Muscle layer of duodenum (tissue), 2 donors: ENCODE measurements around the gene NXPE3.

Experiments used
- H3K27ac ChIP-seq: one replicate; pipeline ENCODE4 v1.7.0; 2013; ENCODE audit warnings: mild to moderate bottlenecking, low read length
- H3K27me3 ChIP-seq: one replicate; pipeline ENCODE4 v1.7.0; 2013; ENCODE audit warnings: low read depth, mild to moderate bottlenecking, control low read depth, low read length
- H3K36me3 ChIP-seq, 2 donors: one replicate each; pipeline ENCODE4 v1.7.0; 2013; ENCODE audit warnings: low read length in 2 of 2, control low read depth in 1 of 2, mild to moderate bottlenecking in 1 of 2; ENCODE audit not compliant: insufficient read depth in 2 of 2, control insufficient read depth in 1 of 2
- H3K4me1 ChIP-seq, 2 donors: one replicate each; pipeline ENCODE4 v1.7.0; 2013; ENCODE audit warnings: low read length in 2 of 2, mild to moderate bottlenecking in 2 of 2, control low read depth in 1 of 2, moderate library complexity in 1 of 2; ENCODE audit not compliant: insufficient read depth in 2 of 2, control insufficient read depth in 1 of 2
- H3K4me3 ChIP-seq, 2 donors: one replicate each; pipeline ENCODE4 v1.7.0; 2013; ENCODE audit warnings: low read length in 2 of 2, low read depth in 1 of 2, mild to moderate bottlenecking in 1 of 2
- H3K9me3 ChIP-seq, 2 donors: one replicate each; pipeline ENCODE4 v1.7.0; 2013; ENCODE audit warnings: low read length in 2 of 2, control low read depth in 1 of 2, mild to moderate bottlenecking in 1 of 2; ENCODE audit not compliant: control insufficient read depth in 1 of 2
- donor health status: healthy.

The NXPE3 gene

GRCh38 chr3:101829437-101829830 is 50.4 kb downstream of the NXPE3 start:
- no peaks in the 10 kb centered on the region for H3K9me3 ChIP-seq
- H3K36me3 ChIP-seq, result no peaks in the 10 kb centered on the region
- H3K4me1 ChIP-seq, result peaks cover 16 to 17% of the 10 kb centered on the region in 2 donors
- no peaks in the 10 kb centered on the region for H3K27me3 ChIP-seq
- peak overlapping the region; percentile 68 to 94 for H3K4me3 ChIP-seq
- peak overlapping the region; percentile 89 for H3K27ac ChIP-seq

DNA sequence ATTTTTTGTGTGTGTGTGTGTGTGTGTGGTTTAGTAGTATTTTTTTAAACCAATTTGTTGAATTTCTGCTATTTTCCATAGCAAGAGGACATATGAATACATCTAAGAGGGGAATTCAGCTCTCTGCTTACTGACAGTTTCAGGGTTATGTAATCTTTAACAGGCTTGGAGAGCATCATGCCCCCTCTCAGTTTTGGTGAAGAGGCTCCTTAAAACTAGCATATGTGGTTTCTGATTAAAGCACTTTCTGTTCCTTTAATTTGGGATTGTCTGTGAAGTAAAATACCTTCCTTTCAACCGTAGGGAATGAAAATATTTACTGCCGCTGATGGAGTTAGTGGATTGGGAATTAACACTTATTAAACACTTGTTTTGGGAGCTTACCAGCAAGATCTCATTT is 50.9 kb downstream of the NXPE3 start:
- H3K27ac ChIP-seq, result peak overlapping the region; percentile 89
- no peaks in the 10 kb centered on the region for H3K36me3 ChIP-seq
- H3K27me3 ChIP-seq, result no peaks in the 10 kb centered on the region
- H3K9me3 ChIP-seq, result no peaks in the 10 kb centered on the region
- H3K4me3 ChIP-seq, result peak overlapping the region in 1 of 2 donors; percentile 68
- peaks cover 16 to 17% of the 10 kb centered on the region in 2 donors for H3K4me1 ChIP-seq

DNA sequence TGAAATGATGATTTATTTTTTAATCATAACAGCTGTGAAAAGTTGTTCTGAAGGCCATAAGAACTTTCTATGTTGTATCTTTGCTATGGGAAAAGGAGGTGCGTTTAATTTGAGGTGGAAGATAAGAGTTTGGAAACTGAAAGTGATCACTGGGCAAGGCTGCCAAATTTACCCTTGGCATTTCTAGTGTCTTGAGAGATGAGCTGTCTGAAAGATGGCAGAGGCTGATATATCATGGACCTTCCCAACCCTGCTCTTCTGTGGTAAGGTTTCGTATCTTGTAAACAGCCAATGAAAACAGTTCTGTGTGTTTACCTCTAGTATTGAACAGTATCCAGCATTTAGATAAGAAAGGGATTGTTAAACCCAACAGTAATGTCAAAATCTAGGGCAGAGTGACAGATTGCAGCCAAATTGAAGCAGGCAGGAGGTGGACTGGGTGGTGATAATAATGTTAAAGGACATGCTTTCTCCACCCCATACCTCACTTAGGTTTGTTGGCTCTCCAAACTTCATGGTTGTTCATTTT is 54.5 kb downstream of the NXPE3 start:
- Histone ChIP-seq H3K9me3 (no peaks in the 10 kb centered on the region), H3K4me1 (peaks cover 6 to 13% of the 10 kb centered on the region in 2 donors), H3K36me3 (no peaks in the 10 kb centered on the region), H3K27ac (no peak overlapping the region), H3K4me3 (no peak overlapping the region), H3K27me3 (no peaks in the 10 kb centered on the region)

- H3K4me1 ChIP-seq, result peaks cover 0 to 5% of the 10 kb centered on the region in 2 donors
These were observed 56.7 kb downstream of the NXPE3 start for GRCh38 chr3:101835676-101836075.

GRCh38 chr3:101836160-101836559 is 57.1 kb downstream of the NXPE3 start:
- Histone ChIP-seq H3K4me1 (peaks cover 0 to 5% of the 10 kb centered on the region in 2 donors), H3K27ac (no peak overlapping the region), H3K36me3 (no peaks in the 10 kb centered on the region), H3K4me3 (no peak overlapping the region), H3K27me3 (no peaks in the 10 kb centered on the region), H3K9me3 (no peaks in the 10 kb centered on the region)

More at GRCh38 chr3:101835676-101836075, 56.7 kb downstream of the NXPE3 start:
- Histone ChIP-seq H3K4me3 (no peak overlapping the region), H3K27ac (no peak overlapping the region), H3K9me3 (no peaks in the 10 kb centered on the region), H3K36me3 (no peaks in the 10 kb centered on the region), H3K27me3 (no peaks in the 10 kb centered on the region)

DNA sequence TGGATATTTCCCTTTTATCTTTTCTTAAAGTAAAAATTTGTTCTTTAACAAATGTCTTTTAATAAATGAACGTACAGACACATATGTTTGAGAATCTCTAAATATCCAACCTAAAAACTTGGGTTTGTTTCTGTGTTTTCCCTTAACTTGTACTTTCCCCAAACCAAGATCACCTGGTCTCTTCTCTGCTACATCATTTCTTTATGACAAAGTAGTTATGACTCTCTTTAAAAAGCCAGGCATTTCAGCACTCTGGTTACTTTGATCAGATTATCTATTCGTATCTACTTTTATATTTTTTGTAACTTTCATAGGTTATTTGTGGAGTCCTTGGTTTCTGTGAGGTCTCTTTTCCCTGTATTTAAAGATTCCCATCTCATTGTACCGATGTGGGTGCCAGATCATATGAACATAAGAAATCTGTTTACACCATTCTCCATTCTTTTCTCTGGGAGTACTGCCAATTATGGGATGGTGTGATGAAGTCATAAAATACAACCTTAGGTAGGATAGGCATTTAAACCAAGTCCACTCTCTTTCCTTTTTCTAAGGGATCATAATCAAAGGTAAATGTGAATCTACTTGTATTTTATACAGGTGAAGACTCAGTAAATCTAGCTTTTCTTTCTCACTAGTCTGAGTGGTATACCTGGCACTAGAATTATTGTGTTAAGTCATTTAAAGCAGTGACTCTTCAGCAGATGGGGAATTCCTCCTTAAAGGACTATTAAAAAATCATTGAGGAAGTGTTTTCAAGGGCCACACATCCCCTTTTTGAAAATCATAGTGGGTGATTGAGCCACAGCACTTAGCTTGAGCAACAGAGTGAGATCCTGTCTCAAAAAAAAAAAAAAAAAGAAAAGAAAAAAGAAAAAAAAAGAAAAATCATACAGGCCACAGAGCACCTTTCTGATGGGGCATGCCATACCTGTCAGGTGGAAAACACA is 57.9 kb downstream of the NXPE3 start:
- peaks cover 0 to 5% of the 10 kb centered on the region in 2 donors for H3K4me1 ChIP-seq
- H3K27me3 ChIP-seq, result no peaks in the 10 kb centered on the region
- H3K4me3 ChIP-seq, result no peak overlapping the region
- peak overlapping the region; percentile 24 for H3K27ac ChIP-seq
- H3K36me3 ChIP-seq, result no peaks in the 10 kb centered on the region
- H3K9me3 ChIP-seq, result no peaks in the 10 kb centered on the region

GRCh38 chr3:101838691-101839090 is 59.7 kb downstream of the NXPE3 start:
- Histone ChIP-seq H3K27me3 (no peaks in the 10 kb centered on the region), H3K4me1 (peaks cover 0 to 5% of the 10 kb centered on the region in 2 donors), H3K36me3 (no peaks in the 10 kb centered on the region), H3K27ac (no peak overlapping the region), H3K4me3 (no peak overlapping the region), H3K9me3 (no peaks in the 10 kb centered on the region)

GRCh38 chr3:101840066-101840465 is 61.1 kb downstream of the NXPE3 start:
- Histone ChIP-seq H3K27ac (no peak overlapping the region), H3K9me3 (no peaks in the 10 kb centered on the region), H3K27me3 (no peaks in the 10 kb centered on the region), H3K4me3 (no peak overlapping the region), H3K36me3 (no peaks in the 10 kb centered on the region), H3K4me1 (peaks cover 0 to 5% of the 10 kb centered on the region in 2 donors)

GRCh38 chr3:101842245-101842934 is 63.4 kb downstream of the NXPE3 start:
- Histone ChIP-seq H3K4me3 (no peak overlapping the region), H3K9me3 (no peaks in the 10 kb centered on the region), H3K27me3 (no peaks in the 10 kb centered on the region), H3K36me3 (no peaks in the 10 kb centered on the region), H3K27ac (no peak overlapping the region), H3K4me1 (peaks cover 0 to 5% of the 10 kb centered on the region in 2 donors)

GRCh38 chr3:101842935-101843330 is 63.9 kb downstream of the NXPE3 start:
- Histone ChIP-seq H3K27me3 (no peaks in the 10 kb centered on the region), H3K4me1 (no peaks in the 10 kb centered on the region), H3K4me3 (no peak overlapping the region), H3K27ac (no peak overlapping the region), H3K36me3 (no peaks in the 10 kb centered on the region), H3K9me3 (no peaks in the 10 kb centered on the region)

DNA sequence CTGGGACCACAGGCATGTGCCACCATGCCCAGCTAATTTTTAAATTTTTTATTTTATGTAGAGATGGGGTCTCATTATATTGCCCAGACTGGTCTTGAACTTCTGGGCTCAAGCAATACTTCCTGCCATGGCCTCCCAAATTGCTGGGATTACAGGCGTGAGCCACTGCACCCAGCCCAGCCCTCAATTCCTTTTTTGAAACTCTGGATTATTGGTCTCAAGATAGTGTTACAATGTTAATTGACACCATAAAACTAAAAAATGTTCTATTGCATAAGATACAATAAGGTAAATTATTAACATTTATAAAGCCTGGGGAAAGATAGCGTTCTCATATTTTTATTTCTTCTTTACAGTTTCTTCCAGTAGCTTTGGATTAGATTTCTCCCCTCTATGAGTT is 66.4 kb downstream of the NXPE3 start:
- Histone ChIP-seq H3K27me3 (no peaks in the 10 kb centered on the region), H3K4me1 (peaks cover 5 to 6% of the 10 kb centered on the region in 2 donors), H3K9me3 (no peaks in the 10 kb centered on the region), H3K27ac (no peak overlapping the region), H3K36me3 (peaks cover 0 to 12% of the 10 kb centered on the region in 2 donors), H3K4me3 (no peak overlapping the region)
